GM12878 (cell line): ENCODE measurements around the gene HSCB. TPM values are rescaled to one million over a fixed set of nuclear protein-coding genes. Genes with fewer than 3 reads are reported as not detected.

ENCODE experiments used
- BHLHE40 ChIP-seq, 2 experiments: fragments of 450-650 bp in 1 of 2; IDR thresholded peaks; 2 replicates each; pipeline ENCODE4 v1.6.1; 2011 to 2017; ENCODE audit warnings: low read depth in 2 of 2, borderline replicate concordance in 1 of 2, improper control_type of control experiment in 1 of 2, low read length in 1 of 2, mild to moderate bottlenecking in 1 of 2
- CHD2 ChIP-seq: IDR thresholded peaks from 2 replicates; pipeline ENCODE4 v1.6.1; 2011; ENCODE audit warnings: low read depth, low read length, improper control_type of control experiment, borderline replicate concordance
- MEF2B ChIP-seq: fragments of 450-650 bp; IDR thresholded peaks from 2 replicates; pipeline ENCODE4 v1.6.1; 2018; ENCODE audit warnings: mild to moderate bottlenecking, moderate library complexity; ENCODE audit not compliant: partially characterized antibody, poor library complexity, severe bottlenecking
- MTA3 ChIP-seq: IDR thresholded peaks from 2 replicates; pipeline ENCODE4 v1.6.1; 2012; ENCODE audit warnings: low read length, inconsistent platforms, borderline replicate concordance
- NR2F1 ChIP-seq: fragments of 450-650 bp; conservative IDR thresholded peaks from 2 replicates; pipeline ENCODE4 v1.6.1; 2017; ENCODE audit warnings: mild to moderate bottlenecking
- RFX5 ChIP-seq: IDR thresholded peaks from 2 replicates; pipeline ENCODE4 v1.6.1; 2011; ENCODE audit warnings: low read depth, low read length, improper control_type of control experiment
- RUNX3 ChIP-seq: IDR thresholded peaks from 2 replicates; pipeline ENCODE4 v1.6.1; 2012; ENCODE audit warnings: low read length, inconsistent platforms
- TCF12 ChIP-seq: IDR thresholded peaks from 2 replicates; pipeline ENCODE4 v1.6.1; 2011; ENCODE audit warnings: low read depth, mild to moderate bottlenecking, low read length
- USF2 ChIP-seq: IDR thresholded peaks from 2 replicates; pipeline ENCODE4 v1.6.1; 2011; ENCODE audit warnings: low read depth, low read length, improper control_type of control experiment, borderline replicate concordance
- polyA plus RNA-seq, 11 experiments: library from polyadenylated mRNA; depleted of rRNA in 4 of 11; unstranded in 6 of 11; stranded (reverse) in 5 of 11; fragments of >200 nt; fragmentation: Nextera tagmentation in 4 of 11; fragmentation: Illumina TruSeq in 1 of 11; extraction: Ambion mirVana in 4 of 11; extraction: Trizol in 1 of 11; gene quantifications; 1 replicate in 1 of 11; 2 replicates in 10 of 11; pipeline versions ENCODE4 v1.2.1 to v1.2.3, GENCODE V29; 2011 to 2016; ENCODE audit warnings: inconsistent platforms in 2 of 11, missing spikeins in 2 of 11, low read depth in 1 of 11
- total RNA-seq, 4 experiments: library from RNA; depleted of rRNA in 3 of 4; stranded (reverse); fragments of >200 nt in 3 of 4; fragmentation: Illumina TruSeq in 1 of 4; extraction: Trizol in 1 of 4; gene quantifications; 2 replicates each; pipeline versions ENCODE4 v1.2.1 to v1.2.3, GENCODE V29; 2013 to 2021
- TF ChIP-seq, protein P1 (sequence below): fragments of 450-650 bp; IDR thresholded peaks from 2 replicates; pipeline ENCODE4 v1.6.1; 2017; ENCODE audit warnings: mild to moderate bottlenecking, moderate library complexity

The HSCB gene
- total and polyA plus RNA-seq, 10 of the 15 experiments (the other 5 are each of a cell fraction or from before 2014, with no cell fraction given), result 10.6 to 28.4 (median 20.8) TPM

DNA sequence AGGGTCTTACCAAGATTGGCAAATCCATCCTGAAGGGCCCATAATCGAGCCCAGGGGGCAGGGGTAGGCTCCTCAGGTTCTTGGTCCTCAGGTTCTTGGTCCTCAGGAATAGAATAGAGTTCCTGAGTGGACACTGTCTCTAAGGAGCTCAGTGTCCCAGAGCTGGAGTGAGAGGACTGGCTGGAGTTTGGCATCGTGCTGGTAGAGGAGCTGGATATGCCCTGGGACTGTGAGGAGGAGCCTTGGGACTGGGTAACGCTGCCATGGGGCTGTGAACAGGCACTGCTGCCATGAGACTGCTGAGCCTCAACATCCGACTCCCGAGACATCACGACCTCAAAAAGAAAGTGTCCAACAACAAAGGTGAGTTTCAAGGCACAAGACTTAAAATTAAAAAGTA lies 7.4 kb upstream of the HSCB start (continued):
- TF ChIP-seq, protein P1, sequence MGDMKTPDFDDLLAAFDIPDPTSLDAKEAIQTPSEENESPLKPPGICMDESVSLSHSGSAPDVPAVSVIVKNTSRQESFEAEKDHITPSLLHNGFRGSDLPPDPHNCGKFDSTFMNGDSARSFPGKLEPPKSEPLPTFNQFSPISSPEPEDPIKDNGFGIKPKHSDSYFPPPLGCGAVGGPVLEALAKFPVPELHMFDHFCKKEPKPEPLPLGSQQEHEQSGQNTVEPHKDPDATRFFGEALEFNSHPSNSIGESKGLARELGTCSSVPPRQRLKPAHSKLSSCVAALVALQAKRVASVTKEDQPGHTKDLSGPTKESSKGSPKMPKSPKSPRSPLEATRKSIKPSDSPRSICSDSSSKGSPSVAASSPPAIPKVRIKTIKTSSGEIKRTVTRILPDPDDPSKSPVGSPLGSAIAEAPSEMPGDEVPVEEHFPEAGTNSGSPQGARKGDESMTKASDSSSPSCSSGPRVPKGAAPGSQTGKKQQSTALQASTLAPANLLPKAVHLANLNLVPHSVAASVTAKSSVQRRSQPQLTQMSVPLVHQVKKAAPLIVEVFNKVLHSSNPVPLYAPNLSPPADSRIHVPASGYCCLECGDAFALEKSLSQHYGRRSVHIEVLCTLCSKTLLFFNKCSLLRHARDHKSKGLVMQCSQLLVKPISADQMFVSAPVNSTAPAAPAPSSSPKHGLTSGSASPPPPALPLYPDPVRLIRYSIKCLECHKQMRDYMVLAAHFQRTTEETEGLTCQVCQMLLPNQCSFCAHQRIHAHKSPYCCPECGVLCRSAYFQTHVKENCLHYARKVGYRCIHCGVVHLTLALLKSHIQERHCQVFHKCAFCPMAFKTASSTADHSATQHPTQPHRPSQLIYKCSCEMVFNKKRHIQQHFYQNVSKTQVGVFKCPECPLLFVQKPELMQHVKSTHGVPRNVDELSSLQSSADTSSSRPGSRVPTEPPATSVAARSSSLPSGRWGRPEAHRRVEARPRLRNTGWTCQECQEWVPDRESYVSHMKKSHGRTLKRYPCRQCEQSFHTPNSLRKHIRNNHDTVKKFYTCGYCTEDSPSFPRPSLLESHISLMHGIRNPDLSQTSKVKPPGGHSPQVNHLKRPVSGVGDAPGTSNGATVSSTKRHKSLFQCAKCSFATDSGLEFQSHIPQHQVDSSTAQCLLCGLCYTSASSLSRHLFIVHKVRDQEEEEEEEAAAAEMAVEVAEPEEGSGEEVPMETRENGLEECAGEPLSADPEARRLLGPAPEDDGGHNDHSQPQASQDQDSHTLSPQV, result no peak
- TF ChIP-seq BHLHE40 (IDR thresholded peaks at IDR 0.05; ENCODE audit: borderline replicate concordance in 1 of 2, low read depth in 2 of 2, low read length in 1 of 2) (no peak), CHD2 (no peak), MTA3 (no peak), RFX5 (no peak), MEF2B (no peak), NR2F1 (no peak), USF2 (no peak), RUNX3 (no peak), TCF12 (no peak)
